ENCODE results near the gene EIF4EBP2.
A peak's percentile ranks its signal among the peaks of the same experiment; 100 is the strongest.

EIF4EBP2 gene

GRCh38 chr10:70462349-70462984, 58.5 kb downstream of the EIF4EBP2 start:
- DNase-seq, result no peak

DNA sequence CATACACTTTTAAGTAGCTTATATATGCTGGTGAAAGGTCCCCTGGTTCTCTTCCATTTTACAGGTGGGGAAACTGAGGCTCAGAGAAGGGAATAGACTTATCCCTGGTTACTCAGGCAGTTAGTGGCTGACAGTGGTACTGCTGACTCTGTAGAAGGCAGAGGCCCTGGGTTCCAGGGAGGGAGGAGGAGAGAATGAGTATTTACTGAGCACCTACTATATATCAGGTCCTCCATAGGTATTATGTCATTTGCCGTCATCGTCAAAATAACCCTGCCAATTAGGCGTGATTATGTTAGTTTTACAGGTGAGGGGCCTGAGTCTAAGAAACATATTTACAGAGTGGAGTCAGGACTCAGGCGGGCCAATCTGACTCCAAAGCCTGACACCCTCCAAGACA, 61.3 kb downstream of the EIF4EBP2 start:
- DNase-seq, result no peak

DNA sequence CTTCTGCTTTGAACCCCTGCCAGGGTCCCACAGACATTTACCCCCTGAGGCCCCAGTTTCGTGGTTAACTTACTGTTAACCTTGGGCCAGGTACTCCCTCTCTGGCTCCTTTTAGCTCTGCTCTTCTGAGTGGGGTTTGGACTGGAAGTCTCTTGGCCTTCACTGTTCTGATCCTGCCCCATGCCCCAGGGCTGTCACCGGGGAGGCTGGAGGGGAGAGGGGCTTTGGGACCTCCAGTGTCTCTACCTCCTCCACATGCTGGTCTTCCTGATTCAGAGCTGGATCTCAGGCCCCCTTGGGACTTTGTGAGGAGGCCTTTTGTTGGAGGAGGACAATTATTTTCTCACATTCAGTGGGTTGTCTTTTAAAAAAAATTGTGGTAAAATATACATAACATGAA, 61.9 kb downstream of the EIF4EBP2 start:
- DNase-seq, result no peak

- DNase-seq, result no peak
Measured at GRCh38 chr10:70466951-70467350, 63.0 kb downstream of the EIF4EBP2 start.

DNA sequence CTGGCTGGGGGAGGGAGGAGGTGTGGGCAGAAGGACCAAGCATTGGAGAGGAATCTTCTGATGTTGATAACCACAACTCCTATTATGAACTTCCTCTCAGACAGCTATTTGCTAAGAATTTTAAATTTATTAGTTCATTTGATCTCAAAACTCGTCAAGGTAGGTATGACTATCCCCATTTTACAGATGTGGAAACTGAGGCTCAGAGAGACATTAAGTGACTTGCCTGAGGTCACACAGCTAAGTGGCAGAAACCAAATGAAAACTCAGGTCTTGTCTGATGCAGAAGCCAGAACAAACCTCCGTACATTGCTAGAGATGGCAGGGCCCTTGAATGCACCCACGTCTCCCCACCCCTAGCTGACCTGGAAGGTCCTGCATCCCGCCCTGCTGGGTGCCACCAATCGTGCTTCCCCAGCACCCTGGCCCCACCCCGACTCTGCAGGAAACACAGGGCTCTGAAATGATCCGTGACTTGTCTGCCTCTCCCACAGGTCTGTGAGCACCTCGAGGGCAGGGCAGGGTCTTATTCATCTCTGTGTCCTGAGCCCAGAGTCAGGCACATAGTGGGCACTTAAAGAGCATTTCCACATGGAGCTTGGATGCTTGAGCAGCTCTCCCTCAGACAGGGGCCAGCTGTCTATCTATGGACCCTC, 69.0 kb downstream of the EIF4EBP2 start:
- no peak for DNase-seq

- no peak for DNase-seq
Measured at GRCh38 chr10:70474780-70475179, 70.8 kb downstream of the EIF4EBP2 start.

DNA sequence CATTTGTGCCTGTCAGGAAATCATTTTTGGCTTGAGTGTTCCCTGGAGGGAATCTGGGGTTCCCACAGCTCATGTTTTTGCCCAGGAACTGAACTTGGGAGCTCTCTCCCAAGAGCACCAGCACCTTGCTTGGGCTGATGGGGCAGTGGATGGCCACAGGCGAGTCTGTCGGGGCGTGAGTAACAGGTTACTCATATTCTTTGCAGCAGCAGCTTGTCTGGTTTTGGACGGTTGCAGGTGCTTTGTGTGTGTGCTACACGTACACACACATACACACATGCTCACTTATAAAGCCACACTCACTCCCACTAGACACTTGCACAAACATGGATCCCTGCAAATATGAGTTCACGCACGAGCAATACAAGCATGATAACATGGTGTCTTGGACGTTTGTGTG, 71.7 kb downstream of the EIF4EBP2 start:
- no peak for DNase-seq

DNA sequence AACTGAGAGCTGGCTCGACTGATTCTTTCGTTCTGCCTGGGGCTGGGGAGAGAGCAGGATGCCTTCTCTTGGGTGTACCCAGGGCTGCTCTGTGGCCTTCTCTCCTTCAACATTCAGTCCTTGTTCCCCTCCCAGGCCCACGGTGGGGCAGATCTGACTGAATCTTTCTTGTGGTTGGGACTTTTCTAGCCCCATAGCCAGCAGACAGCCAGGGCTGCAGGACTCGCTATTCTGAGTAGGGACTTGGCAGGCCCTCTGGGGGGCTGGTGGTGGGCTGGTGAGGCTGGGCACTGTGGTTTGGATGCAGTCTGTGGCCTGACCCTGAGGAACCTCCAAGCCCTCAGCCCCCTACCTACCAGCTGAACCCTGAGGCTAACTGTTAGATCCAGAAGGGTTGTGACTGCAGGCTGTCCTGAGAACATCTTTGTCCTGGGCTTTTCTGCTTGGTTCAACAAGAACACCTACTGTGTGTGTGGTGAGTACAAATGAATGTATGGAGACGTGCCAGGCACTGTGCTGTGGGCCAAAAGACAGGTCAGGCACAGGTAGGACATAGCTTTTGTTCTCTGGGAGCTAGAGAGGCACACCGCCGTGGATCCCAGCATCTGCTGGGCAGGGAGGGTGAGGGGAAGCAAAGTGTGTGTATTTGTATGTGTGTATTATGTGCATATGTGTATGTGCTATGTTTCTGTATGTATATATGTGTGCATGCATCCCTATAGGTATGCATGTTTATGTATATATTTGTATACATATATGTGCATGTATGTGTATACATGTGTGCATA, 72.5 kb downstream of the EIF4EBP2 start:
- DNase-seq, result no peak

GRCh38 chr10:70477661-70478162, 73.8 kb downstream of the EIF4EBP2 start:
- peak; percentile 61 for DNase-seq
